Kidney epithelial cell (primary cell): Measurements from ENCODE around the gene NRDE2. TPM values are rescaled to one million over a fixed set of nuclear protein-coding genes. Genes with fewer than 3 reads are reported as not detected.

Source experiments
- DNase-seq: peaks from one replicate; pipeline ENCODE4 v3.0.0-alpha.2; 2010; ENCODE audit warnings: low read depth
- H3K27me3 ChIP-seq: 2 replicates; pipeline ENCODE4 v1.6.0; 2011; ENCODE audit warnings: low read length; ENCODE audit not compliant: control insufficient read depth, insufficient read depth
- H3K36me3 ChIP-seq: 2 replicates; pipeline ENCODE4 v1.5.1; 2011; ENCODE audit warnings: low read length; ENCODE audit not compliant: control insufficient read depth, insufficient read depth
- H3K4me3 ChIP-seq: 2 replicates; pipeline ENCODE4 v1.5.1; 2011; ENCODE audit warnings: low read depth, mild to moderate bottlenecking, control low read depth, low read length
- CTCF ChIP-seq: IDR thresholded peaks from 2 replicates; pipeline ENCODE4 v1.5.1; 2011; ENCODE audit warnings: mild to moderate bottlenecking, moderate library complexity, low read length, control low read depth, inconsistent platforms; ENCODE audit not compliant: insufficient read depth, poor library complexity, severe bottlenecking
- total RNA-seq: library from RNA; depleted of rRNA; stranded (reverse); fragments of >200 nt; gene quantifications from 2 replicates; pipeline ENCODE4 v1.2.3, GENCODE V29; 2015

The NRDE2 gene
- total RNA-seq, 1 donor from 2014 or later = 9.3 TPM

GRCh38 chr14:90361865-90362557, 30.3 kb upstream of the NRDE2 start:
- no peaks in the 10 kb centered on the region for H3K36me3 ChIP-seq
- no peak for TF ChIP-seq CTCF
- peaks cover 4% of the 10 kb centered on the region for H3K27me3 ChIP-seq
- no peak for DNase-seq
- H3K4me3 ChIP-seq = no peak overlapping the region

- H3K27me3 ChIP-seq = peaks cover 4% of the 10 kb centered on the region
- no peak for DNase-seq
- no peak for TF ChIP-seq CTCF
- no peaks in the 10 kb centered on the region for H3K36me3 ChIP-seq
- no peak overlapping the region for H3K4me3 ChIP-seq
Measured at GRCh38 chr14:90358359-90358758, 26.6 kb upstream of the NRDE2 start.

GRCh38 chr14:90356925-90357324, 25.2 kb upstream of the NRDE2 start:
- TF ChIP-seq CTCF = no peak

GRCh38 chr14:90355540-90356518, 24.1 kb upstream of the NRDE2 start:
- no peaks in the 10 kb centered on the region for H3K36me3 ChIP-seq
- H3K27me3 ChIP-seq = peaks cover 2% of the 10 kb centered on the region
- no peak for DNase-seq
- no peak for TF ChIP-seq CTCF
- no peak overlapping the region for H3K4me3 ChIP-seq

More at GRCh38 chr14:90356925-90357324, 25.2 kb upstream of the NRDE2 start:
- DNase-seq = no peak
- no peak overlapping the region for H3K4me3 ChIP-seq
- no peaks in the 10 kb centered on the region for H3K36me3 ChIP-seq
- peaks cover 2% of the 10 kb centered on the region for H3K27me3 ChIP-seq

- no peak for DNase-seq
- no peak for TF ChIP-seq CTCF
- Histone ChIP-seq H3K36me3 (no peaks in the 10 kb centered on the region), H3K4me3 (no peak overlapping the region), H3K27me3 (peaks cover 2% of the 10 kb centered on the region)
Measured at GRCh38 chr14:90354551-90355298, 23.0 kb upstream of the NRDE2 start.
